HCT116 (cell line): Measurements from ENCODE around the gene ZNF503. TPM values are rescaled to one million over a fixed set of nuclear protein-coding genes. Genes with fewer than 3 reads are reported as not detected.

ENCODE experiments used
- ATAC-seq: fragments of 200-7000 bp; cut with Tn5 transposase; 2 replicates; pipeline ENCODE4 v1.9.1; 2020; ENCODE audit warnings: mild to moderate bottlenecking, moderate library complexity
- BruUV-seq: library from RNA; stranded (reverse); fragments of 400-500 nt; replicated peaks from 2 replicates; lab custom pipeline; 2021; lab: Mats Ljungman, UMichigan
- CTCF ChIA-PET: fragments of 300-600 bp; sonication (Branson Sonifier 250); formaldehyde crosslinking; loops from one replicate; lab custom pipeline; 2021; ENCODE audit warnings: antibody characterized with exemption; lab: Charles Lee
- POLR2A ChIA-PET: fragments of 300-600, 350-600 bp; sonication (Branson Sonifier 250); formaldehyde crosslinking; loops from one replicate; lab custom pipeline; 2021; ENCODE audit warnings: antibody characterized with exemption; lab: Charles Lee
- RAD21 ChIA-PET, 2 experiments: fragments of 300-600 bp; sonication (Branson Sonifier 250); formaldehyde crosslinking; loops; one replicate each; lab custom pipeline; 2023; ENCODE audit warnings: low total read pairs in 2 of 2; ENCODE audit not compliant: uncharacterized antibody in 2 of 2, unreplicated experiment in 2 of 2, low non-redundant PET in 1 of 2; lab: Charles Lee
- DNase-seq: peaks from one replicate; pipeline ENCODE4 v3.0.0-alpha.2; 2010; ENCODE audit warnings: low read depth, low spot score
- H2AFZ ChIP-seq: fragments of 200-600 bp; shearing (Covaris generic), sonication (generic); 2 replicates; pipeline ENCODE4 v1.6.1; 2017; ENCODE audit warnings: low read depth, mixed run types, mixed read lengths, antibody characterized with exemption, low read length; ENCODE audit not compliant: poor library complexity, severe bottlenecking
- H3K27ac ChIP-seq: 2 replicates; pipeline ENCODE4 v1.5.1; 2012; ENCODE audit warnings: low read depth, low read length
- H3K27me3 ChIP-seq: fragments of 200-600 bp; sonication (generic); 2 replicates; pipeline ENCODE4 v1.6.1; 2016; ENCODE audit warnings: mixed run types, low read length, mixed read lengths; ENCODE audit not compliant: insufficient read depth
- H3K36me3 ChIP-seq, 2 experiments: fragments of 200-500 bp in 1 of 2; fragments of 200-600 bp in 1 of 2; sonication (Bioruptor generic) in 1 of 2; sonication (generic) in 1 of 2; 2 replicates each; pipeline versions ENCODE4 v1.5.1 to v1.6.1; 2014 to 2016; ENCODE audit warnings: low read length in 2 of 2, inconsistent platforms in 1 of 2, mixed read lengths in 1 of 2, mixed run types in 1 of 2; ENCODE audit not compliant: insufficient read depth in 2 of 2, control insufficient read depth in 1 of 2
- H3K4me1 ChIP-seq, 2 experiments: fragments of 200-600 bp in 1 of 2; sonication (generic) in 1 of 2; 2 replicates each; pipeline versions ENCODE4 v1.5.1 to v1.6.1; 2012 to 2017; ENCODE audit warnings: low read length in 2 of 2, inconsistent platforms in 1 of 2, mild to moderate bottlenecking in 1 of 2, mixed read lengths in 1 of 2, mixed run types in 1 of 2, moderate library complexity in 1 of 2; ENCODE audit not compliant: insufficient read depth in 2 of 2, control insufficient read depth in 1 of 2
- H3K4me2 ChIP-seq: fragments of 200-600 bp; sonication (generic); 2 replicates; pipeline ENCODE4 v1.6.1; 2017; ENCODE audit warnings: mixed run types, low read length, mixed read lengths
- H3K4me3 ChIP-seq, 2 experiments: fragments of 200-600 bp in 1 of 2; sonication (generic) in 1 of 2; replicated peaks in 1 of 2; 2 replicates each; pipeline ENCODE4 v1.5.1; 2011 to 2016; ENCODE audit warnings: low read length in 2 of 2, control low read depth in 1 of 2, low read depth in 1 of 2, mild to moderate bottlenecking in 1 of 2, mixed read lengths in 1 of 2, mixed run types in 1 of 2
- H3K79me2 ChIP-seq: fragments of 200-600 bp; sonication (generic); 2 replicates; pipeline ENCODE4 v1.6.1; 2017; ENCODE audit warnings: mild to moderate bottlenecking, mixed run types, low read length, moderate library complexity, mixed read lengths; ENCODE audit not compliant: insufficient read depth
- H3K9ac ChIP-seq: fragments of 200-600 bp; sonication (generic); 2 replicates; pipeline ENCODE4 v1.6.1; 2016; ENCODE audit warnings: low read length, mixed read lengths
- H3K9me2 ChIP-seq: fragments of 200-600 bp; sonication (generic), shearing (Covaris generic); 2 replicates; pipeline ENCODE4 v1.6.1; 2017; ENCODE audit warnings: mixed run types, mild to moderate bottlenecking, moderate library complexity; ENCODE audit not compliant: insufficient read depth
- H3K9me3 ChIP-seq, 2 experiments: fragments of 200-500 bp in 1 of 2; fragments of 200-600 bp in 1 of 2; sonication (Bioruptor generic) in 1 of 2; sonication (generic) in 1 of 2; 2 replicates each; pipeline ENCODE4 v1.6.1; 2014 to 2017; ENCODE audit warnings: low read length in 2 of 2, mixed read lengths in 2 of 2, inconsistent platforms in 1 of 2, low read depth in 1 of 2, mild to moderate bottlenecking in 1 of 2, mixed run types in 1 of 2, moderate library complexity in 1 of 2; ENCODE audit not compliant: control insufficient read depth in 1 of 2, insufficient read depth in 1 of 2
- H4K20me1 ChIP-seq: fragments of 200-600 bp; sonication (generic), shearing (Covaris generic); 2 replicates; pipeline ENCODE4 v1.6.1; 2017; ENCODE audit warnings: mixed run types, mild to moderate bottlenecking, moderate library complexity; ENCODE audit not compliant: insufficient read depth
- CBX3 ChIP-seq: IDR thresholded peaks from 2 replicates; pipeline ENCODE4 v1.6.1; 2012; ENCODE audit warnings: low read depth
- CEBPB ChIP-seq: IDR thresholded peaks from 2 replicates; pipeline ENCODE4 v1.6.1; 2012; ENCODE audit warnings: low read depth
- EGR1 ChIP-seq: IDR thresholded peaks from 2 replicates; pipeline ENCODE4 v1.6.1; 2012; ENCODE audit warnings: low read depth
- FOSL1 ChIP-seq: IDR thresholded peaks from 2 replicates; pipeline ENCODE4 v1.6.1; 2012; ENCODE audit warnings: low read depth
- MAX ChIP-seq: IDR thresholded peaks from 2 replicates; pipeline ENCODE4 v1.6.1; 2012
- POLR2A ChIP-seq: IDR thresholded peaks from 2 replicates; pipeline ENCODE4 v1.7.0; 2011; ENCODE audit warnings: borderline replicate concordance; ENCODE audit not compliant: insufficient read depth, insufficient read length; ENCODE audit errors: extremely low read depth
- POLR2AphosphoS5 ChIP-seq: IDR thresholded peaks from 2 replicates; pipeline ENCODE4 v1.6.1; 2011; ENCODE audit warnings: mild to moderate bottlenecking, low read depth, low read length, moderate library complexity
- TCF7L2 ChIP-seq: IDR thresholded peaks from 2 replicates; pipeline ENCODE4 v1.7.0; 2011; ENCODE audit warnings: borderline replicate concordance, inconsistent platforms; ENCODE audit not compliant: insufficient read depth, insufficient read length; ENCODE audit errors: extremely low read depth
- YY1 ChIP-seq: IDR thresholded peaks from 2 replicates; pipeline ENCODE4 v1.6.1; 2011; ENCODE audit warnings: low read length, low read depth, moderate library complexity, mild to moderate bottlenecking; ENCODE audit not compliant: insufficient replicate concordance; ENCODE audit errors: extremely low read depth
- ZFX ChIP-seq: fragments of 450-650 bp; IDR thresholded peaks from 2 replicates; pipeline ENCODE4 v1.6.1; 2017
- ZNF274 ChIP-seq: fragments of 200-500 bp; sonication (Bioruptor generic); IDR thresholded peaks from 2 replicates; pipeline ENCODE4 v1.6.1; 2014; ENCODE audit warnings: mild to moderate bottlenecking, low read depth, low read length, inconsistent platforms
- intact Hi-C: fragments of 100-400 bp; cut with micrococcal nuclease; formaldehyde crosslinking; loops from 2 replicates; pipeline ENCODE4 v1.10.0; 2022
- total RNA-seq: library from RNA; stranded (reverse); gene quantifications from one replicate; pipeline ENCODE4 v1.2.1, GENCODE V29; 2021; ENCODE audit not compliant: unreplicated experiment
- TF ChIP-seq, protein P1 (sequence below): IDR thresholded peaks from 2 replicates; pipeline ENCODE4 v1.6.1; 2012
- TF ChIP-seq, protein P2 (sequence below), 3 experiments: fragments of 200-600 bp in 1 of 3; sonication (generic) in 1 of 3; IDR thresholded peaks in 2 of 3; conservative IDR thresholded peaks in 1 of 3; 2 replicates each; pipeline ENCODE4 v1.5.1; 2012 to 2017; ENCODE audit warnings: low read depth in 2 of 3, low read length in 2 of 3, antibody characterized with exemption in 1 of 3, borderline replicate concordance in 1 of 3, control low read depth in 1 of 3, mild to moderate bottlenecking in 1 of 3, mixed read lengths in 1 of 3, mixed run types in 1 of 3, moderate library complexity in 1 of 3; ENCODE audit not compliant: insufficient read depth in 1 of 3

The ZNF503 gene
- total RNA-seq, 1 experiment from 2014 or later, result 30.4 TPM

DNA sequence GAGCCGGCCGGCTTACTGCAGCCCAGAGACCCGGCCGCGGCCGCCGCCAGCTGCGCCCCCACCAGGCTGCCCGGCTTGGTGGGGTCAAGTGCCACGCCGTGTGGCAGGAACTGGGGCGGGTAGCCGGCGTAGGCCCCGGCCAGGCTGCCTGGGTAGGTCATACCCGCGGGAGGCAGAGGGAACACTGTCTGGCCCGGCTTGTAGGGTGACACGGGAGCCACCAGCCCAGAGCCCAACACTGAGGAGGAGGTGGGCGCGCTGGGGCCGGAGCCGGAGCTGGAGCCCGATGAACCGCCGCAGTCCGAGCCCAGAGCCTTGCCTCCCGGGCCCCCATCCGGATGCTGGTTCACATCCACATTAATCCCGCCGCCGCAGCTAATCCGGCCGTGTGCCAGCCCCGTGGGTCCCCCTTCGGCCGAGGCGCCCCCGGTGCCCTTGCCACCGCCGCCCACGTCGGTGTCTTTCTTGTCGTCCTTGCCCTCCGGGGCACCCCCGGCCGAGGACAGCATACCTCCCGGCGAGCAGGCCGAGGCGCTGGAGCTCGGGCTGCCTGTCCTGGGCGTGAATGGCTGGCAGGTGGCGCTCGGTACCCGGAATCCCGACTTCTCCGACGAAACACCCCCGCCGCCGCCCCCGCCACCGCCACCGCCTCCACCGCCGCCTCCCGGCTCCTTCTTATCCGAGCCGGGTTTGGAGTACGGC is 2.0 kb downstream of the ZNF503 start:
- RAD21 ChIA-PET, result interaction anchor here in 1 of 2 experiments (0.7 kb wide), 1 partner anchor 635 kb away, joined by 3 read pairs; no protein-coding TSS in a partner anchor
- CTCF ChIA-PET, result interaction anchor here (0.8 to 2.4 kb wide), 6 partner anchors 25 to 913 kb away, joined by 4 to 17 read pairs (median 5); no protein-coding TSS in a partner anchor
- no peak for ATAC-seq

More for the DNA sequence above, 2.0 kb downstream of the ZNF503 start:
- TF ChIP-seq YY1 (no peak), CBX3 (no peak), EGR1 (no peak), MAX (no peak), POLR2AphosphoS5 (peak; percentile 20; the same call in 1 of the 2 replicates), ZNF274 (no peak), ZFX (peak; percentile 49), TCF7L2 (peak; percentile 46), POLR2A (no peak), FOSL1 (no peak), CEBPB (no peak)
- TF ChIP-seq, protein P1, sequence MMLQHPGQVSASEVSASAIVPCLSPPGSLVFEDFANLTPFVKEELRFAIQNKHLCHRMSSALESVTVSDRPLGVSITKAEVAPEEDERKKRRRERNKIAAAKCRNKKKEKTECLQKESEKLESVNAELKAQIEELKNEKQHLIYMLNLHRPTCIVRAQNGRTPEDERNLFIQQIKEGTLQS, result no peak
- TF ChIP-seq, protein P2, sequence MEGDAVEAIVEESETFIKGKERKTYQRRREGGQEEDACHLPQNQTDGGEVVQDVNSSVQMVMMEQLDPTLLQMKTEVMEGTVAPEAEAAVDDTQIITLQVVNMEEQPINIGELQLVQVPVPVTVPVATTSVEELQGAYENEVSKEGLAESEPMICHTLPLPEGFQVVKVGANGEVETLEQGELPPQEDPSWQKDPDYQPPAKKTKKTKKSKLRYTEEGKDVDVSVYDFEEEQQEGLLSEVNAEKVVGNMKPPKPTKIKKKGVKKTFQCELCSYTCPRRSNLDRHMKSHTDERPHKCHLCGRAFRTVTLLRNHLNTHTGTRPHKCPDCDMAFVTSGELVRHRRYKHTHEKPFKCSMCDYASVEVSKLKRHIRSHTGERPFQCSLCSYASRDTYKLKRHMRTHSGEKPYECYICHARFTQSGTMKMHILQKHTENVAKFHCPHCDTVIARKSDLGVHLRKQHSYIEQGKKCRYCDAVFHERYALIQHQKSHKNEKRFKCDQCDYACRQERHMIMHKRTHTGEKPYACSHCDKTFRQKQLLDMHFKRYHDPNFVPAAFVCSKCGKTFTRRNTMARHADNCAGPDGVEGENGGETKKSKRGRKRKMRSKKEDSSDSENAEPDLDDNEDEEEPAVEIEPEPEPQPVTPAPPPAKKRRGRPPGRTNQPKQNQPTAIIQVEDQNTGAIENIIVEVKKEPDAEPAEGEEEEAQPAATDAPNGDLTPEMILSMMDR (IDR thresholded peaks at IDR 0.05 in 2 of 3, conservative IDR thresholded peaks at IDR 0.05 in 1 of 3; ENCODE audit: borderline replicate concordance in 1 of 3, insufficient read depth in 1 of 3, low read depth in 2 of 3, low read length in 2 of 3), result peak in 2 of 3 experiments; percentile 27 to 42; a peak in 1 of 6 replicates
- TF ChIP-seq, all 23 proteins: peak for 4
- peaks cover 58% of the 10 kb centered on the region for H3K79me2 ChIP-seq
- BruUV-seq, result no TSS peak
- H3K9me2 ChIP-seq, result no peaks in the 10 kb centered on the region
- H4K20me1 ChIP-seq, result no peaks in the 10 kb centered on the region
- POLR2A ChIA-PET, result interaction anchor here (0.7 to 1.2 kb wide), 2 partner anchors 688 to 904 kb away, joined by 3 read pairs; no protein-coding TSS in a partner anchor
- H3K4me1 ChIP-seq, result peaks cover 21 to 58% of the 10 kb centered on the region in 2 experiments; a peak in 3 of 4 replicates
- H3K4me3 ChIP-seq, result peak overlapping the region; percentile 93 to 96
- no peaks in the 10 kb centered on the region for H3K27me3 ChIP-seq
- H3K36me3 ChIP-seq, result peaks cover 0 to 12% of the 10 kb centered on the region in 2 experiments; a peak in 2 of 4 replicates
- no peak overlapping the region for H2AFZ ChIP-seq
- H3K9me3 ChIP-seq, result no peaks in the 10 kb centered on the region
- H3K9ac ChIP-seq, result peak overlapping the region; percentile 92
- intact Hi-C loops, result loop anchor here (5.0 kb wide), 1 partner anchor 703 kb away; no protein-coding TSS in a partner anchor
- no peak for DNase-seq
- H3K4me2 ChIP-seq, result peak overlapping the region; percentile 100
- H3K27ac ChIP-seq, result peak overlapping the region; percentile 97
